ENCODE data around the gene LRRN3.
A peak's percentile ranks its signal among the peaks of the same experiment; 100 is the strongest.
"Not testable (repeated sequence)": the region's sequence is repeated elsewhere in the genome, so short reads cannot be mapped to it uniquely, and the experiment has no call there.

LRRN3 gene

GRCh38 chr7:111090846-111091245 lies at the start of gene LRRN3:
Gene LRRN3, plus strand, starts transcription at chr7:111091127. Its CDS starts 31,646 bp downstream, at chr7:111122773.
- DNase-seq = peak; percentile 54

GRCh38 chr7:111041577-111041976 lies 49.4 kb upstream of the LRRN3 start:
- DNase-seq = no peak

- DNase-seq = no peak
These were observed 48.1 kb upstream of the LRRN3 start for GRCh38 chr7:111042842-111043241.

GRCh38 chr7:111043561-111043960 lies 47.4 kb upstream of the LRRN3 start:
- DNase-seq = no peak

- DNase-seq = no peak
These were observed 45.5 kb upstream of the LRRN3 start for GRCh38 chr7:111045449-111045848.

- no peak for DNase-seq
These were observed 43.3 kb upstream of the LRRN3 start for GRCh38 chr7:111047595-111047994.

GRCh38 chr7:111049971-111050680 lies 40.8 kb upstream of the LRRN3 start:
- DNase-seq = no peak

GRCh38 chr7:111050875-111051416 lies 40.0 kb upstream of the LRRN3 start:
- DNase-seq = no peak

GRCh38 chr7:111051832-111052231 lies 39.1 kb upstream of the LRRN3 start:
- no peak for DNase-seq

GRCh38 chr7:111053035-111053434 lies 37.9 kb upstream of the LRRN3 start:
- DNase-seq = no peak

- DNase-seq = no peak
These were observed 34.6 kb upstream of the LRRN3 start for GRCh38 chr7:111056371-111056770.

- DNase-seq = no peak
These were observed 33.9 kb upstream of the LRRN3 start for GRCh38 chr7:111057066-111057465.

GRCh38 chr7:111059833-111060232 lies 31.1 kb upstream of the LRRN3 start:
- DNase-seq = no peak

- DNase-seq = no peak
These were observed 27.8 kb upstream of the LRRN3 start for GRCh38 chr7:111063166-111063565.

- DNase-seq = no peak
These were observed 23.7 kb upstream of the LRRN3 start for GRCh38 chr7:111067251-111067650.

- no peak for DNase-seq
These were observed 23.2 kb upstream of the LRRN3 start for GRCh38 chr7:111067682-111068081.

- no peak for DNase-seq
These were observed 22.3 kb upstream of the LRRN3 start for GRCh38 chr7:111068618-111069017.

- DNase-seq = no peak
These were observed 19.4 kb upstream of the LRRN3 start for GRCh38 chr7:111071556-111071955.

- DNase-seq = not testable (repeated sequence)
These were observed 18.3 kb upstream of the LRRN3 start for GRCh38 chr7:111072658-111073057.

GRCh38 chr7:111074071-111074747 lies 16.7 kb upstream of the LRRN3 start:
- no peak for DNase-seq

GRCh38 chr7:111074748-111075146 lies 16.2 kb upstream of the LRRN3 start:
- DNase-seq = no peak

- DNase-seq = no peak
These were observed 15.4 kb upstream of the LRRN3 start for GRCh38 chr7:111075498-111075897.

GRCh38 chr7:111076205-111076604 lies 14.7 kb upstream of the LRRN3 start:
- DNase-seq = no peak

GRCh38 chr7:111077001-111077400 lies 13.9 kb upstream of the LRRN3 start:
- no peak for DNase-seq
